Heart right ventricle (tissue), 16 donors: ENCODE results near the gene CD6. TPM values are rescaled to one million over a fixed set of nuclear protein-coding genes. Genes with fewer than 3 reads are reported as not detected.

ENCODE experiments used
- ATAC-seq, 8 donors: fragments of 200-7000 bp; cut with Tn5 transposase; one replicate each; pipeline ENCODE4 v1.9.1; 2020; ENCODE audit warnings: mild to moderate bottlenecking in 8 of 8, moderate library complexity in 8 of 8, moderate number of reproducible peaks in 1 of 8
- DNase-seq, 2 donors: peaks; one replicate each; pipeline ENCODE4 v3.0.0-alpha.2; 2020
- H3K27ac ChIP-seq, 10 donors: fragments of 200-600 bp; sonication (generic) in 2 of 10; one replicate each; pipeline versions ENCODE4 v1.5.0 to v1.8.0; 2020 to 2022; ENCODE audit warnings: mild to moderate bottlenecking in 3 of 10
- H3K27me3 ChIP-seq, 7 donors: fragments of 200-600 bp; one replicate each; pipeline ENCODE4 v1.8.0; 2021 to 2022; ENCODE audit warnings: mild to moderate bottlenecking in 2 of 7
- H3K36me3 ChIP-seq, 9 donors: fragments of 200-600 bp; sonication (generic) in 1 of 9; one replicate each; pipeline versions ENCODE4 v1.5.0 to v1.8.0; 2020 to 2022; ENCODE audit warnings: mild to moderate bottlenecking in 2 of 9
- H3K4me1 ChIP-seq, 9 donors: fragments of 200-600 bp; sonication (generic) in 1 of 9; one replicate each; pipeline versions ENCODE4 v1.5.0 to v1.8.0; 2020 to 2022; ENCODE audit warnings: mild to moderate bottlenecking in 4 of 9
- H3K4me3 ChIP-seq, 10 donors: fragments of 200-600 bp; sonication (generic) in 2 of 10; one replicate each; pipeline versions ENCODE4 v1.5.0 to v1.8.0; 2020 to 2022; ENCODE audit warnings: mild to moderate bottlenecking in 7 of 10, moderate library complexity in 2 of 10
- H3K9me3 ChIP-seq, 11 donors: fragments of 200-600 bp in 10 of 11; sonication (generic) in 2 of 11; one replicate each; pipeline versions ENCODE4 v1.5.0 to v1.8.0; 2013 to 2022; ENCODE audit warnings: mild to moderate bottlenecking in 2 of 11, control low read depth in 1 of 11, moderate library complexity in 1 of 11
- CTCF ChIP-seq, 9 donors: fragments of 200-600 bp; sonication (generic) in 2 of 9; IDR thresholded peaks; one replicate each; pipeline versions ENCODE4 v1.5.0 to v1.8.0; 2021 to 2022; ENCODE audit warnings: antibody characterized with exemption in 9 of 9, mild to moderate bottlenecking in 5 of 9, moderate library complexity in 1 of 9
- WGBS, 2 donors: extraction: QIAGEN DNeasy Blood & Tissue Kit; methylation state at CpG; one replicate each; pipeline ENCODE4 v1.1.7; 2013; ENCODE audit warnings: inconsistent platforms in 1 of 2; 5-methylcytosine and 5-hydroxymethylcytosine counted together
- intact Hi-C, 10 donors: fragments of 100-400 bp; cut with DNase I; formaldehyde crosslinking; loops; one replicate each; pipeline versions ENCODE4 v1.11.1 to v1.14.2; 2022
- polyA plus RNA-seq, 2 donors: library from polyadenylated mRNA; stranded (reverse); fragments of 200-250 nt; gene quantifications; one replicate each; pipeline ENCODE4 v1.2.3, GENCODE V29; 2013
- total RNA-seq, 10 donors: library from RNA; stranded (reverse); fragmentation: NEBNext Ultra II Directional in 3 of 10; extraction: Animal tissue kit (Norgen Biotek cat#: 25700) in 3 of 10; gene quantifications; one replicate each; pipeline versions ENCODE4 v1.2.1 to v1.2.4, GENCODE V29; 2021 to 2023
- donor health status: Arrhythmogenic right ventricular cardiomyopathy.
- donor health status: ischemic (EF 13 %, LVEDD 7.1; RV severe dilation, severe dysfunction).
- donor health status: healthy with polysubstance abuse.
- donor health status: DM: no; HTN: yes; CAD: no.
- donor health status: DM: no; HTN: no; CAD: no.
- donor health status: ischemic (EF 25% LVEDD 6.9; RV normal size, moderate dysfunction).
- donor health status: ischemic (EF 25% LVEDD 5.7; RV mildly dilated, moderate dysfunction).
- donor health status: healthy.
- donor health status: DM: yes; HTN: yes; CAD: no.
- donor health status: Ischemic cardiomyopathy.
- donor health status: ischemic (EF 35%, LVEDD 5.7; RV mildly dilated, moderate dysfunction).
- donor health status: nonischemic (EF 11% LVEDD 7.7; RV severe dilation, severe dysfunction).
- donor health status: DM: yes; HTN: yes; CAD: no.
- donor health status: PGD.
- donor health status: ischemic (EF 29% LVEDD 5.4; RV normal size, mild dysfunction).
- donor health status: nonischemic (EF 23%, LVEDD 6.1; RV moderate dilation, normal function).

The CD6 gene
- total and polyA plus RNA-seq, 12 donors, result 0.07 to 4.5 (median 0.34) TPM; not detected in 1

DNA sequence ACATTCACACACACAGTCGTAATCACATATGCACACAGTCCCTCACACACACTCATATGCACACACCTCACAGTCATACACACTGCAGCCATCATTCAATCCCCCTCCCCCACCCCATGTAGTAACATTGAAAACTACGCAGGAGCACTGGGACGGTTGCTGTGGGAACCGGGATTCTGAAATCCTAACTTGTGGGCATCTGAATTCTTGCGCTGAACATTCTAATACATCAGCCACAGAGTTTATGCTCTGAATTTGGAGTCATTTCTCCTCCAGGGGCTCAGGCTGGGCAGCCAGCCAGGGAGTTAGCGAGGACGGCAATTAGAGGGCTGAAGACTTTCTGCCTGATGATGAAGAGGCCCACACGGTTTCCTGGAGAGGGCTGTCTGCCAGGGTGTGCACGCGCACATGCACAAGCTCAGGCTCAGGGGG, 32.7 kb downstream of the CD6 start:
- Histone ChIP-seq H3K9me3 (no peaks in the 10 kb centered on the region), H3K27ac (peak overlapping the region in 1 of 10 donors; percentile 40), H3K27me3 (peaks cover 0 to 48% (median 27%) of the 10 kb centered on the region in 7 donors), H3K36me3 (no peaks in the 10 kb centered on the region), H3K4me1 (peaks cover 7 to 30% (median 14%) of the 10 kb centered on the region in 9 donors), H3K4me3 (no peak overlapping the region)
- DNase-seq (no peak), ATAC-seq (peak in 3 of 8 donors; percentile 8 to 37 (median 34))
- intact Hi-C loops, result no loop called here
- no peak for TF ChIP-seq CTCF (IDR thresholded peaks at IDR 0.05)
- WGBS, 2 donors, result 45 to 46% methylated on average over 10 of the region's 10 CpGs

DNA sequence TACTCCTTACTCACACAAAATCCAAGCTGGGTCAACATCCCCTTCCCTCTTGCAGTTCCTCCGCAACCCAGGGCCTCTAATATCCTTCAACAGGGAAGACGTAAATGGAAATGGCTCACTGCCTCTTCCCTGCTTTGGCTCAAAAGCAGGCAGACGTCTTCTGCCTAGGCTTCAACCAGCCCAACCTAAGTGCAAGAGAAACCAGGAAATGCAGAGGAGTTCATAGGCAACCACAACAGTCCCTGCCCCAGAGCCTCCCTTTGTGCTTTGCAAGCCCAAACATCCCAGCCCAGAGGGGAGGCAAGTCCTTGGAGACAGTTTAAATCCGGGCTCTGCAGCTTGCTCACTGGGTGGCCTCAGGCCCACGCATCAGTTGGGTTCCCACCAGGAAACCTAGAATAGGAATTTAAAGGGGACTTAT, 33.3 kb downstream of the CD6 start:
- intact Hi-C loops, result no loop called here
- Histone ChIP-seq H3K9me3 (no peaks in the 10 kb centered on the region), H3K27ac (peak overlapping the region in 1 of 10 donors; percentile 40), H3K27me3 (peaks cover 0 to 45% (median 27%) of the 10 kb centered on the region in 7 donors), H3K4me3 (no peak overlapping the region), H3K36me3 (no peaks in the 10 kb centered on the region), H3K4me1 (peaks cover 7 to 30% (median 14%) of the 10 kb centered on the region in 9 donors)
- no peak for DNase-seq
- no peak for TF ChIP-seq CTCF (IDR thresholded peaks at IDR 0.05)
- 65 to 74% methylated on average over 5 of the region's 5 CpGs for WGBS, 2 donors
- no peak for ATAC-seq

DNA sequence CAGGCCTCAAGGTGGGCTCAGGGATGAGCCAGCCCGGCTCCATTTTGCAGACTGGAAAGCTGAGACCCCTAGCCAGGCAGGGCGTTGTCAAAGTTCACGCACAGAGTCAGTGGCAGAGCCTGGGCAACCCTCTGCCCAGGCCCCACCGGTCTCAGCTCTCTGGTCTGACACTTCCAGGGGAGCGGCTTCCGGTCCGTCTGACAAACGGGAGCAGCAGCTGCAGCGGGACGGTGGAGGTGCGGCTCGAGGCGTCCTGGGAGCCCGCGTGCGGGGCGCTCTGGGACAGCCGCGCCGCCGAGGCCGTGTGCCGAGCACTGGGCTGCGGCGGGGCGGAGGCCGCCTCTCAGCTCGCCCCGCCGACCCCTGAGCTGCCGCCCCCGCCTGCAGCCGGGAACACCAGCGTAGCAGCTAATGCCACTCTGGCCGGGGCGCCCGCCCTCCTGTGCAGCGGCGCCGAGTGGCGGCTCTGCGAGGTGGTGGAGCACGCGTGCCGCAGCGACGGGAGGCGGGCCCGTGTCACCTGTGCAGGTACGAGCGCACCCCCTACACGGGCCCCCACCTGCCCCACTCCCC, 36.0 kb downstream of the CD6 start:
- Histone ChIP-seq H3K36me3 (no peaks in the 10 kb centered on the region), H3K27me3 (peaks cover 0 to 37% (median 24%) of the 10 kb centered on the region in 7 donors), H3K27ac (no peak overlapping the region), H3K4me3 (peak overlapping the region in 9 of 10 donors; percentile 38 to 55 (median 42)), H3K9me3 (no peaks in the 10 kb centered on the region), H3K4me1 (peaks cover 7 to 32% (median 14%) of the 10 kb centered on the region in 9 donors)
- intact Hi-C loops, result no loop called here
- TF ChIP-seq CTCF (IDR thresholded peaks at IDR 0.05), result no peak
- ATAC-seq, result peak in 4 of 8 donors; percentile 9 to 23 (median 20)
- peak in 1 of 2 donors; percentile 28 for DNase-seq
- 3 to 6% methylated on average over 52 of the region's 52 CpGs for WGBS, 2 donors

DNA sequence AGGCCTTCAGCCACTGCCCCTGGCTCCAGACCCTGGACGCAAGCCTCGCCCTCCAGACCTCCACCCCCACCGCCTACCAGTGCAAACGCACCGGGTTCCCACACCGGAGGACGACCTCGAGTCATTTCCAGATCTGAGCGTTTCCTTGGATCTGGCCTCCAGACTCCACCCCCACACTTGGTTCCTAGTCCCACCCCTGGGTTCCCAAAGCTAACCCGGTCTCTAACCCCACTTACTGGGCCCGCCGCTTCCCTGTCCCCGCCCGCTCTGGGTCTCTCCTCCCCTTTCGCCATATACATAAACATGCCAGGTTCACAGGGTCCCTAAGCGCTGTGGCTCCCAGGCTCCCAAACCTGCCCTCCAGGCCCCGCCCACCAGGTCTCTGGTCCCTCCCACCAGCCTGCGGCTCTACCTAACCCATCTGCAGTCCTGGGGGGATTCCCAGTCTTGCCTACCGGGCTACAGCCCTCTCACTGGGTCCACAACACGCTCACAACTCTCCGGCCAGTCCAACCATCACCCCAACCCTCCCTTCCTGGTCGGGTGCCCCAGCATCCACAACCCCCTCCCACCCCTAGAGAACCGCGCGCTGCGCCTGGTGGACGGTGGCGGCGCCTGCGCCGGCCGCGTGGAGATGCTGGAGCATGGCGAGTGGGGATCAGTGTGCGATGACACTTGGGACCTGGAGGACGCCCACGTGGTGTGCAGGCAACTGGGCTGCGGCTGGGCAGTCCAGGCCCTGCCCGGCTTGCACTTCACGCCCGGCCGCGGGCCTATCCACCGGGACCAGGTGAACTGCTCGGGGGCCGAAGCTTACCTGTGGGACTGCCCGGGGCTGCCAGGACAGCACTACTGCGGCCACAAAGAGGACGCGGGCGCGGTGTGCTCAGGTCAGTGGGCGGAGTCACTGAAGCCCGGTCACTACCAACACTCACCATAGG, 36.7 kb downstream of the CD6 start:
- no peak for TF ChIP-seq CTCF (IDR thresholded peaks at IDR 0.05)
- Histone ChIP-seq H3K9me3 (no peaks in the 10 kb centered on the region), H3K27me3 (peaks cover 0 to 40% (median 24%) of the 10 kb centered on the region in 7 donors), H3K36me3 (no peaks in the 10 kb centered on the region), H3K27ac (no peak overlapping the region), H3K4me1 (peaks cover 7 to 37% (median 14%) of the 10 kb centered on the region in 9 donors), H3K4me3 (peak overlapping the region in 9 of 10 donors; percentile 38 to 55 (median 42))
- DNase-seq (no peak), ATAC-seq (peak in 5 of 8 donors; percentile 18 to 50 (median 29))
- WGBS, 2 donors, result 21 to 28% methylated on average over 54 of the region's 54 CpGs
- intact Hi-C loops, result no loop called here
